NT2/D1 (cell line): Measurements from ENCODE around the gene AKIP1.

ENCODE experiments used
- SUZ12 ChIP-seq: IDR thresholded peaks from 2 replicates; pipeline ENCODE4 v1.6.1; 2011; ENCODE audit not compliant: insufficient read length, insufficient read depth; ENCODE audit errors: extremely low read depth
- YY1 ChIP-seq: IDR thresholded peaks from 2 replicates; pipeline ENCODE4 v1.6.1; 2011; ENCODE audit not compliant: insufficient read length, insufficient read depth
- ZNF274 ChIP-seq: IDR thresholded peaks from 2 replicates; pipeline ENCODE4 v1.6.1; 2011; ENCODE audit warnings: mild to moderate bottlenecking, low read depth, low read length

- TF ChIP-seq ZNF274 (no peak), SUZ12 (no peak), YY1 (no peak)
Measured at GRCh38 chr11:8928981-8929615, 18.1 kb downstream of the AKIP1 start.
